GM04504 (cell line): ENCODE data around the gene SARNP.

Experiments
- DNase-seq: peaks from one replicate; pipeline ENCODE4 v3.0.0-alpha.2; 2012; ENCODE audit warnings: low read depth

SARNP gene

GRCh38 chr12:55724226-55724939 lies 93.1 kb downstream of the SARNP start:
- no peak for DNase-seq

DNA sequence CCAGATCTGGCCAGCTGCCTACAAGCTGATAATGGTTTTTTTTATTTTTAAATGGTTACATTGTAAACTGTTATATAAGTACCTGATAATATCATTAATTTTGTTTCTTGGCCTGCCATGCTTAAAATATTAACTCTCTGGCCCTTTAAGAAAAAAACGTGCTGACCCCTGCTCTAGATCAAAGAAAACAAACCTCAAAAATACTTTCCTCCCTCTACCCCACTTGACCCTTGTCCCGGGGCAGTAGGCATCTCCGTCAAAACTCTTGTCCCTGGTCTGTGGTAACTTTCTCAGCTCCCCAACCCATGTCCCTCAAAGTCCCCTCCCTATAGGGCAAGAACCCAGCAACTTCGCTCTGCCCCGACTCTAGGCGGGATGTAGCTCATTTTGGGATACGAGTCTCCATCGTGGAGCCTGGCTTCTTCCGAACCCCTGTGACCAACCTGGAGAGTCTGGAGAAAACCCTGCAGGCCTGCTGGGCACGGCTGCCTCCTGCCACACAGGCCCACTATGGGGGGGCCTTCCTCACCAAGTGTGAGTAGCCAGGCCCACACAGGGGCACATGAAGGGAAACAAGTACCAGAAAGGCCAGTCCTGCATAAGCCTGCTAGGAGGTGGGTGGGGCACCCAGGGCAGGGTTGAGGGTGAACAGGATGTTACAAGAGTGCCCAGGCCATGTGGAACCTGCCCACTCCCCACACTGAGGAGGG lies 93.9 kb downstream of the SARNP start:
- DNase-seq: no peak

DNA sequence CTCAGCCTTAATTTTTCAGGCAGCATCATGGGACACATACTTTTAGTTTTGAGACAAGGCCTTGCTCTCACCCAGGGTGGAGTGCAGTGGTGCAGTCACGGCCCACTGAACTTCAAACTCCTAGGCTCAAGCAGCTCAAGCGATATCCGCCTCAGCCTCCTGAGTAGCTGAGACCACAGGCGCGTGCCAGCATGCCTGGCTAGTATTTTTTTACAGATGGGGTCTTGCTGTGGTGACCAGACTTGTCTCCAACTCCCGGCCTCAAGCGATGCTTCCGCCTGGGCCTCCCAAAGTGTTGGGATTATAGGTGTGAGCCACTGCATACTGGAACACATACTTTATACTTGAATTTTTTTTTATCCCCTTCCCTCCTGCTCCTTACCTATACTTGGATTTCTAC lies 94.6 kb downstream of the SARNP start:
- no peak for DNase-seq

- no peak for DNase-seq
Observed at GRCh38 chr12:55721601-55722213, 95.8 kb downstream of the SARNP start.

GRCh38 chr12:55720894-55721444 lies 96.6 kb downstream of the SARNP start:
- DNase-seq: peak; percentile 87

- DNase-seq: no peak
Observed at GRCh38 chr12:55720071-55720564, 97.4 kb downstream of the SARNP start, which contains the start of gene RDH5. RDH5 (plus strand) TSS chr12:55720393; CDS start chr12:55721185, 792 bp downstream.

- DNase-seq: no peak
Observed at GRCh38 chr12:55719371-55719770, 98.2 kb downstream of the SARNP start.

DNA sequence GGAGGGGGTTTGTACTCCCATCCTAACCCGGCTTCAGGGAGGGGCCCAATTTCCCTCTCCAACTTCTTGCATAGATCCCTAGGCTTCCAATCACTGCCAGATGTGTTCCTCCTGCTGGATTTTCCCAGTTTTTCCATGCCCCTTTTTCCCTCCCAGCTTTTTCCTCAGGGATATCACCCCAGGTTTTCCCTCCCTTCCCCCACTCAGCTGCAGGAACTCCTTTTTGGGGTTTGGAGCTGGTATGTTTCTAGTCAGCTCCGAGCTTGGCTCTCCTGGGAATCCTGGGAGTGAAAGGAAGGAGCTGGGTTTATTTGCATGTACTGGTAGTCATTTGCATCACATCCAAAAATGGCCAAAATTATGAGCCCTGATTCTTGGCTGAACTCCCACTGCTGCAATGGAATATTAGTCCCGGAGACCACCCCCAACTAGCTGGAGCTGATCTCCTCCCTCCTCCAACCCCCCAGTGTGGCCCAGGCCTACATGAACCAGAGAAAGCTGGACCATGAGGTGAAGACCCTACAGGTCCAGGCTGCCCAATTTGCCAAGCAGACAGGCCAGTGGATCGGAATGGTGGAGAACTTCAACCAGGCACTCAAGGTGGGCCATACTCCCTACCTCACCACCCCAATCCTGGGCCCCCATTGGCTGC lies 98.8 kb downstream of the SARNP start:
- DNase-seq: no peak

GRCh38 chr12:55718015-55718414 lies 99.5 kb downstream of the SARNP start:
- no peak for DNase-seq

GRCh38 chr12:55717011-55718007 lies 100.2 kb downstream of the SARNP start:
- DNase-seq: no peak

DNA sequence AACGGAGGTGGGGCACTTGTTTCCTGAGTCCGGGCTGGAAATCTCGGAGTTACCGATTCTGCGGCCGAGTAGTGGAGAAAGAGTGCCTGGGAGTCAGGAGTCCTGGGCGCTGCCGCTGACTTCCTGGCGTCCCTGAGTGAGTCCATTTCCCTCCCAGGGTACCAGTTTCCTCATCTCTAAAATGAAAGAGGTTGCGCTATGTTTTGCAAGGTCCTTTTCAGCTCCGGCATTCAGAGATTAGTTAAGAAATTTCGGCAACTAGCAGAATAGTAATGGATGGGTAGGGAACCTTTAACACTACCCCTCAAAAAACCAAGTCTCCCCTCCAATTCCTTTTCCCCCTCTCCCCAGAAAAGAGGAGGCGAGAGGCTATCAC lies 101.0 kb downstream of the SARNP start:
- DNase-seq: no peak

DNA sequence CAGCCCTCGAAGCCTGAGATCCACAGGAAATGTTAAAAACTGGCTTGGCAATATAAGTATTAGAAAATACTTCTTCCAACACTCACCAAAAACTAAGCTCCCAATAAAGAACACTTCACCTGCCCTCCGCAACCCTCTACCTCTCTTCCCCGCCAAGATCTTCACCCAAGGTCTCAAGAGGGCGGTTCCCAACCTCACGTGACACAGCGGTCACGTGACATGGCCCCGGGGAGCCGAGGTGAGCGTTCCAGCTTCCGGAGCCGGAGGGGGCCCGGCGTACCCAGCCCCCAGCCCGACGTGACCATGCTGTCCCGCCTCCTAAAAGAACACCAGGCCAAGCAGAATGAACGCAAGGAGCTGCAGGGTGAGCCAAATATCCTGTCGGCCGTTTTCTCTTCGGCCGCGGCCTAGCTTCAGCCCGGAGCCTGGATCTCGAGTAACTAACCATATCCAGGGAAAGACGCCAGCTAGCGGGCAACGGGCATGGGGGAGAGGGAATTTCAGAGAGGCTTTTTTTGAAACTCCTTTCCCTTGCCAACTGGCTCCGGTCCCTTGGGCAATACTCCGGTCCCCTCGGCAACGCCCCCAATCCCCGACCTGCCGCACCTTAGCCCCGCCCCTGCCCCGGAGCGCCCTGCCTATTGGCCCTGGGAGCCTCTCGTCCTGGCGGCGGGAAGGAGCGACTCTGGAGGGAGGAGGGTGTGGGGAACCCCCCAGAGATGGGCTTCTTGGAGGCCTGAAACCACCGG lies 101.5 kb downstream of the SARNP start, which contains the start of gene BLOC1S1:
TSS of gene BLOC1S1 (plus strand) at position 214 of the 749 bp plus-strand sequence. CDS start at position 220, 6 bp downstream.
- peak; percentile 83 for DNase-seq

DNA sequence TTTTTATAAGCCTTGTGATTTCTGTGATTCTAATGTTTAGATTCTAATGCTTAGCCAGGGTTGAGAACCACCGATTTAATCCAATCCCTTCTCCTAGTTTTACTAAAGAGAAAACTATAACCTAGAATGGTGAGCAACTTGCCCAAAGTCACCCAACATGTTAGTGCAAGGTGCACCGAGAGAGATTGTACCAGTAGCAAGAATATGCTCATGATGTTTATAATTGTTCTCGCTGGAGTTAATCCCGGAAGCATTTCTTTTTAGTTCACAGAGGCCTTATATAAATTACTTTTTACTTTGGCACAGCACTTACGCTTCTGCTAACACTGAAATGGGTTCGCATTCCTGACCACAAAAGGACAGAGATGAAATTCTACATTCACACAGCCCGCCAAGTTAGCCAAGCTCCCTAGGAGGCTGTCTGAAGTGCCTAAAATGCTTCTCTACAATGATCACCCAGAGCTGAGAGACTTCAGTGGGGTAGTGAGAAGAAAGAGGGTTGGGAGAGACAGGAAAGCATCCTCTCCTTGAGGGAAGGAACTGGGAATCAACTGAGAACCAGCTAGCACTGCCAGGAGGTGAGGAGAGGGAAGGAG lies 102.3 kb downstream of the SARNP start:
- DNase-seq: no peak

GRCh38 chr12:55713721-55714120 lies 103.8 kb downstream of the SARNP start:
- DNase-seq: peak; percentile 56

DNA sequence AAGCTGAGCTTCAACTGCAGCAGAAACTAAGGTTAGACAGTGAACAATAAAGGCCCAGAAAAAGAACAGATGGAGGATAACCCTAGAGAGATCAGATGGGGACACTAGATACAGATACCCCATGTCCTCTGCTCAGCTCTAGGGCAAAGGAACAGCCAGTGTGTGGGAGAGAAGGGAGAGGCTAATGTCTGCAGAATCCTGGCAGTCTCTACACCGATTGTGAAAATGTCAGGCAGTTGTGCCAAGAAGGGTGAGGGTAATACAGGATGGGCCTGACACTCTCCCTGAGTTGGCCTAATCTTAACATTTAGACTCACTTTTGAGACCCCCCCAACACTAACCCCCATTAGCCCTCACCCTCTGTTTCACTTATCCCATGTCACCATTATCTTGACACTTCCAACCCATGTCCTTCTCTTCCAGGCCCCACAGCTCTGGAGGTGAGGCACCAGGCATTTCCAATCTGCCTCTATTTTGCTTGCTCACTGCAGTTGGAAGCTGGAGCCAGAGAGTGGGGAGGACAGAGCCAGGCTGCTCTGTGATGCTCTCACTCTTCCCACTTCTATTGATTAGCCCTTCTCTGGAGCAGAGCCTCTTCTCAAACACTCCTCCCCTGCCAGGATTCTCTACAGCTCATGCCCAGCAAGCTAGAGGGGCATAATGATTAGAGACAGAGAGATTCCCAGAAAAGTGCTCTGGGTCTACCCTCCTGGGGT lies 104.7 kb downstream of the SARNP start:
- DNase-seq: no peak

- DNase-seq: no peak
Observed at GRCh38 chr12:55711786-55712553, 105.6 kb downstream of the SARNP start.

DNA sequence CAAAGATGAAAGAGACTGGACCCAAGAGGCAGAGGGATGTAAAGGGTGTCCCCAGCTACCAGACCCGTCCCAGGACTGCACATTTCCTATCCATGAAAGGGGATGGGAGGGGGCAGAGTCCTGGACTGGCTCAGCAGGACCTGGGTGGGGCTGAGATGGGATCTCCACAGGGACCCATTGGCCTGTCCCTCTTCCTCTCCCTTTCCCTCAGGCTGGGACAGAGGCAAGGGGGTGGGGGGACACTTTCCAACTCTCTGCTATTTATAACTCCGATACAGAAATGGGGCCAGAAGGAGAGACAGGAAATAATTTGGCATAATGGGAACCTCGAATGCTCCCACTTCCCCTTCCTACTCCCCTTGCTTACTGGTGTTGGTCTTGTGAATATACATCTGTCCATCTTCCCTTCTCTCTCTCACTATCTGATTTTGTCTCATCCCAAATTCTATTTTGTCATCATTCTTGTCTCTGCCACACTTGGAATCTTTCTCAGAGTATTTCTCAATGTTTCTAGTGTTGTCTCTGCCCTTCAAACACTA lies 108.8 kb downstream of the SARNP start:
- DNase-seq: no peak
